Peyer's patch (tissue), 4 donors: Measurements from ENCODE around the gene RAD51B. TPM values are rescaled to one million over a fixed set of nuclear protein-coding genes. Genes with fewer than 3 reads are reported as not detected.

Experiments used
- DNase-seq, 3 donors: peaks; one replicate each; pipeline ENCODE4 v3.0.0-alpha.2; 2017 to 2019
- H3K27ac ChIP-seq, 4 donors: fragments of 200-600 bp; sonication (generic); one replicate each; pipeline ENCODE4 v1.5.1; 2016 to 2019
- H3K27me3 ChIP-seq, 2 donors: fragments of 200-600 bp; sonication (generic); one replicate each; pipeline ENCODE4 v1.5.1; 2019
- H3K36me3 ChIP-seq, 3 donors: fragments of 200-600 bp; sonication (generic); one replicate each; pipeline ENCODE4 v1.5.1; 2016 to 2019
- H3K4me1 ChIP-seq, 4 donors: fragments of 200-600 bp; sonication (generic); one replicate each; pipeline ENCODE4 v1.5.1; 2016 to 2019
- H3K4me3 ChIP-seq, 4 donors: fragments of 200-600 bp; sonication (generic); 1 replicate in 3 of 4; 2 replicates in 1 of 4; pipeline ENCODE4 v1.5.1; 2016 to 2019; ENCODE audit warnings: mild to moderate bottlenecking in 1 of 4
- H3K9me3 ChIP-seq, 4 donors: fragments of 200-600 bp; sonication (generic); one replicate each; pipeline ENCODE4 v1.5.1; 2016 to 2019; ENCODE audit warnings: mild to moderate bottlenecking in 1 of 4
- CTCF ChIP-seq, 6 experiments: fragments of 450-650 bp in 4 of 6; fragments of 200-600 bp in 2 of 6; sonication (generic) in 1 of 6; IDR thresholded peaks; one replicate each; pipeline ENCODE4 v1.5.1; 2017 to 2019; ENCODE audit warnings: antibody characterized with exemption in 6 of 6, mild to moderate bottlenecking in 3 of 6, moderate library complexity in 1 of 6
- POLR2A ChIP-seq, 2 donors: fragments of 450-650 bp; IDR thresholded peaks; one replicate each; pipeline ENCODE4 v1.5.1; 2017; ENCODE audit warnings: antibody characterized with exemption in 2 of 2, mild to moderate bottlenecking in 2 of 2, moderate library complexity in 2 of 2
- total RNA-seq, 4 donors: library from RNA; depleted of rRNA; stranded (reverse); fragments of >200 nt; gene quantifications; one replicate each; pipeline ENCODE4 v1.1.0, GENCODE V29; 2016

The RAD51B gene
- total RNA-seq, 4 donors from 2014 or later: 12.6 to 103 (median 33.1) TPM

GRCh38 chr14:67927244-67927643, 107.7 kb downstream of the RAD51B start:
- Histone ChIP-seq H3K27ac (no peak overlapping the region), H3K4me3 (no peak overlapping the region), H3K4me1 (no peaks in the 10 kb centered on the region), H3K9me3 (peaks cover 0 to 2% (median 0%) of the 10 kb centered on the region in 4 donors), H3K27me3 (no peaks in the 10 kb centered on the region), H3K36me3 (no peaks in the 10 kb centered on the region)
- TF ChIP-seq CTCF (IDR thresholded peaks at IDR 0.05) (no peak), POLR2A (IDR thresholded peaks at IDR 0.05) (no peak)
- DNase-seq: no peak

GRCh38 chr14:67928375-67928774, 108.8 kb downstream of the RAD51B start:
- H3K4me3 ChIP-seq: no peak overlapping the region
- no peak for TF ChIP-seq POLR2A (IDR thresholded peaks at IDR 0.05)
- TF ChIP-seq CTCF (IDR thresholded peaks at IDR 0.05): no peak
- no peak for DNase-seq
- H3K9me3 ChIP-seq: peaks cover 0 to 2% (median 0%) of the 10 kb centered on the region in 4 donors
- peaks cover 0 to 3% (median 0%) of the 10 kb centered on the region in 4 donors for H3K4me1 ChIP-seq
- no peak overlapping the region for H3K27ac ChIP-seq
- no peaks in the 10 kb centered on the region for H3K27me3 ChIP-seq
- H3K36me3 ChIP-seq: no peaks in the 10 kb centered on the region

- DNase-seq: no peak
- no peak for TF ChIP-seq POLR2A (IDR thresholded peaks at IDR 0.05)
- H3K36me3 ChIP-seq: no peaks in the 10 kb centered on the region
These were observed 113.2 kb downstream of the RAD51B start for GRCh38 chr14:67932708-67933246.

GRCh38 chr14:67933266-67933665, 113.7 kb downstream of the RAD51B start:
- no peak overlapping the region for H3K4me3 ChIP-seq
- no peaks in the 10 kb centered on the region for H3K9me3 ChIP-seq
- H3K27ac ChIP-seq: no peak overlapping the region
- no peak for DNase-seq
- H3K27me3 ChIP-seq: no peaks in the 10 kb centered on the region
- TF ChIP-seq POLR2A (IDR thresholded peaks at IDR 0.05): no peak
- peaks cover 0 to 12% (median 0%) of the 10 kb centered on the region in 4 donors for H3K4me1 ChIP-seq
- H3K36me3 ChIP-seq: no peaks in the 10 kb centered on the region

More at GRCh38 chr14:67932708-67933246, 113.2 kb downstream of the RAD51B start:
- peaks cover 0 to 12% (median 0%) of the 10 kb centered on the region in 4 donors for H3K4me1 ChIP-seq
- peaks cover 0 to 2% (median 0%) of the 10 kb centered on the region in 4 donors for H3K9me3 ChIP-seq
- no peak overlapping the region for H3K4me3 ChIP-seq
- H3K27me3 ChIP-seq: no peaks in the 10 kb centered on the region
- no peak overlapping the region for H3K27ac ChIP-seq

GRCh38 chr14:67934087-67934486, 114.5 kb downstream of the RAD51B start:
- DNase-seq: peak in 1 of 3 donors; percentile 57
- no peaks in the 10 kb centered on the region for H3K27me3 ChIP-seq
- no peak overlapping the region for H3K4me3 ChIP-seq
- H3K4me1 ChIP-seq: peaks cover 0 to 12% (median 0%) of the 10 kb centered on the region in 4 donors
- no peaks in the 10 kb centered on the region for H3K9me3 ChIP-seq
- TF ChIP-seq CTCF (IDR thresholded peaks at IDR 0.05) (peak; percentile 39 to 94 (median 76)), POLR2A (IDR thresholded peaks at IDR 0.05) (no peak)
- peak overlapping the region in 1 of 4 donors; percentile 34 for H3K27ac ChIP-seq
- H3K36me3 ChIP-seq: no peaks in the 10 kb centered on the region

GRCh38 chr14:67934862-67935261, 115.3 kb downstream of the RAD51B start:
- no peaks in the 10 kb centered on the region for H3K36me3 ChIP-seq
- no peak for TF ChIP-seq POLR2A (IDR thresholded peaks at IDR 0.05)
- no peak for TF ChIP-seq CTCF (IDR thresholded peaks at IDR 0.05)
- H3K9me3 ChIP-seq: no peaks in the 10 kb centered on the region
- DNase-seq: no peak
- H3K27ac ChIP-seq: peak overlapping the region in 1 of 4 donors; percentile 34
- H3K27me3 ChIP-seq: no peaks in the 10 kb centered on the region
- H3K4me3 ChIP-seq: no peak overlapping the region
- H3K4me1 ChIP-seq: peaks cover 0 to 12% (median 0%) of the 10 kb centered on the region in 4 donors
